ENCODE data around the gene SLC25A42. TPM values are rescaled to one million over a fixed set of nuclear protein-coding genes. Genes with fewer than 3 reads are reported as not detected.
"Not testable (repeated sequence)": the region's sequence is repeated elsewhere in the genome, so short reads cannot be mapped to it uniquely, and the experiment has no call there.

Gene SLC25A42, protein sequence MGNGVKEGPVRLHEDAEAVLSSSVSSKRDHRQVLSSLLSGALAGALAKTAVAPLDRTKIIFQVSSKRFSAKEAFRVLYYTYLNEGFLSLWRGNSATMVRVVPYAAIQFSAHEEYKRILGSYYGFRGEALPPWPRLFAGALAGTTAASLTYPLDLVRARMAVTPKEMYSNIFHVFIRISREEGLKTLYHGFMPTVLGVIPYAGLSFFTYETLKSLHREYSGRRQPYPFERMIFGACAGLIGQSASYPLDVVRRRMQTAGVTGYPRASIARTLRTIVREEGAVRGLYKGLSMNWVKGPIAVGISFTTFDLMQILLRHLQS
- 10 to 100 TPM in 6 of 12 donors, 1 to 10 TPM in 5, not detected in 1; 7.2 to 20.2 (median 10.2) TPM for polyA plus RNA-seq (ENCODE audit: insufficient read length in 12 of 12)
- long read RNA-seq, donor 1: 0 reads
- long read RNA-seq, donor 2, partial matches to known transcripts: 0 of 6 reads
- long read RNA-seq, donor 2, other reads (novel, unspliced or antisense): 5 of 6 reads
- long read RNA-seq, donor 3, partial matches to known transcripts: 24 of 24 reads
- long read RNA-seq, donor 3, other reads (novel, unspliced or antisense): 0 of 24 reads
- long read RNA-seq, donor 4: 0 reads
- long read RNA-seq, donor 5, partial matches to known transcripts: 0 of 2 reads
- long read RNA-seq, donor 5, other reads (novel, unspliced or antisense): 0 of 2 reads
- long read RNA-seq, donor 6, partial matches to known transcripts: 0 of 2 reads
- long read RNA-seq, donor 6, other reads (novel, unspliced or antisense): 0 of 2 reads
- long read RNA-seq, donor 7: 0 reads
- long read RNA-seq, donor 8, partial matches to known transcripts: 0 of 3 reads
- long read RNA-seq, donor 8, other reads (novel, unspliced or antisense): 0 of 3 reads
- long read RNA-seq, donor 9, partial matches to known transcripts: 23 of 26 reads
- long read RNA-seq, donor 9, other reads (novel, unspliced or antisense): 0 of 26 reads
- long read RNA-seq, donor 10, partial matches to known transcripts: 0 of 2 reads
- long read RNA-seq, donor 10, other reads (novel, unspliced or antisense): 0 of 2 reads
- long read RNA-seq, donor 11, partial matches to known transcripts: 0 of 1 reads
- long read RNA-seq, donor 11, other reads (novel, unspliced or antisense): 0 of 1 reads

DNA sequence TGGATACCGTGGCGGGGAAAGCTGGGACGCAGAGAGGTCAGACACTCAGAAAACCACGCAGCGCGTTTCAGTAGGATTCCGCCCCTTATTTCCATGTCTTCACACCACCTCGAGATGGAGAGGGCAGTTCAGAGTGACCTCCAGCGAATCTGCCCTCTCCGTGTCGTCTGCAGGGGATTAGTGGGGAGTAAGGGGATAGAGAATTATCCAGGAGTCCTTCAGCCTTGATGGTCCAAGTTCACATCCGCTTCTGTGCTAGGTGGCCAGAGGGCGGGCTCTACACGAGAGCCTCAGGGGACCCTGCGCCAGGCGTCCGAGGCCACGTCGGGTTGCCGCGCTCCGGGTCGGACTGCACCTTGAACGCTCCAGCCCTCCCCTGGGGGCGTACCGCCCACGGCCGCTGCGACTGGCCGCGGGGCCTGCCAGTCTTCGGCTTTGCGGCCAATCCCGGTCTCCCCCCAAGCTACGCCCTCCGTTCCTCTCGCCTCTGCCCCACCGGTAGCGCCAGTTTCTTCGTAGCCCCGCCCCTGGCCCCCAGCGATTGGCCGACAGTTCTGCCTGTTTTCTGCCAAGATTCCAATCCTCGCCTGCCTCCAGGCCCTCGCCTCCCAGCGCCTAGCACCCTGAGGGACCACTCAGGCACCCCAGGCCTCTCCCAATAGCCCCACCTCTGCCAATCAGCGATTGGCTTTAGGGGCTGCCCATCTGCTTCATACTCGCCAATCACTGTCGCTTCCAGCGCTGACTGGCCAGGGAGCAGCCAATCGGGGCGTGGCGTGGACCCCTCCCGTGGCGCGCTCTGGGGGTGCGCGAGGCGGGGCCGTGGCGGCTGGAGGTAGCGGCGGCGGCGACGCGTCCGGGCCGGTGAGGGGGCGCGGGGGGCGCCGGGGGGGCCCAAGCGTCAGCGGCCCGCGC lies at the start of gene SLC25A42:
SLC25A42 (plus strand) TSS at position 812 of the 915 bp plus-strand sequence. CDS start 32,131 bp downstream, outside the sequence.
- peak; percentile 100 for DNase-seq

DNA sequence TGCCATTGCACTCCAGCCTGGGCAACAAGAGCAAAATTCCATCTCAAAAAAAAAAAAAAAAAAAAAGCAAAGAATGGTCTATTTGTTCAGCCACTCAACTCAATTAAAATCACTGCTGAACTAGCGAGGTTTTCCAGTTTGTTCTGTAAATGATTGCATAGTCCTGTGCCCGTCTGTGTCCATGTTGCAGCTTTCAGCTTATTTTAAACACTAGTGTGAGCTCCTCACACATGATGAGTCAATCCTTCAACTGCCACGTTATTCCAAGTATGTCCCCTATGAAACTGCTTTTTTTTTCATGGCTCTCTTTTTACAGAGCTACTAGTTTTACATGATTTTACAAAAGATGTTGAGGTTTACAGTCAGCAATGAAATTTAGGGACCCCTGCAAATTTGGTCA lies 42.7 kb upstream of the SLC25A42 start:
- no peak for DNase-seq

DNA sequence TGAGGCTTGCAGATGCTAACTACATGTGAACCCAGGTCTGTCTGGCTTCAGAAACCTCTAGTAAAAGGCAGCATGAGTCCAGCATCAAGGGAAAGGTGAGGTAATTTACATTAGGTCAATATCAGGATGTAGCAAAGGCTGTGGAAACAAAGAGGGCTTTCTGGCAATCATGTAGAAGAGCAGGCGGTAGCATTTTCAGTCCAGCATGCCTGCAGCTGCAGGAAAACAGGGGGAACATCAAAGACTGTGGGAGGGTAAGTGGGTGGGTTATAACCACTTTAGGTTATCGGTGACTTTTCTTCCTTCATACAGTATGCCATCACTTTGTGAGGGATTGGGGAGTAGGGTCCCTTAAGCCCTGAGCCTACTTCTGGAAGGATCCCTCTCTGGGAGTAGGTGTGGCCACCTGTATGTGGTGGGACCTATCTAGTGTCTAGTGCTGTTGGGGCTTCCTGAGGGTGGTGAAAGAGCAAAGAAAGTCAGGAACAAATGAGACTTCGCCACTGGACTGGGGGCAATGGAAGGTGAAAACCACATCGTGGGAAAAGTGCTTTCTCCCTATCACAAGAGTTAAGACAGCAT lies 41.3 kb upstream of the SLC25A42 start:
- no peak for DNase-seq

DNA sequence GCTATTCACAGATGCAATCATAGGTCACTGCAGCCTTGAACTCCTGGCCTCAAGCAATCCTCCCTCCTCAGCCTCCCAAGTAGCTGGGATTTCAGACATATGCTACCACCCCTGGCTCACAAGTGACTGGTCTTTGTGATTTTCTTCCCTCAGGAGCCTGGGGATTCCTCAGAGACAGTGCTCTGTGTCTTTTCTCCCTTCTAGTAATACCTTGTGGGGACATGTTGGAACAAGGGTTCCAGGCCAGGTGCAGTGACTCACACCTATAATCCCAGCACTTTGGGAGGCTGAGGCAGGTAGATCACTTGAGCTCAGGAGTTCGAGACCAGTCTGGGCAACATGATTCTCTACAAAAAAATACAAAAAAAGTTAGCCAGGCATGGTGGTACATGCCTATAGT lies 40.4 kb upstream of the SLC25A42 start:
- not testable (repeated sequence) for DNase-seq

DNA sequence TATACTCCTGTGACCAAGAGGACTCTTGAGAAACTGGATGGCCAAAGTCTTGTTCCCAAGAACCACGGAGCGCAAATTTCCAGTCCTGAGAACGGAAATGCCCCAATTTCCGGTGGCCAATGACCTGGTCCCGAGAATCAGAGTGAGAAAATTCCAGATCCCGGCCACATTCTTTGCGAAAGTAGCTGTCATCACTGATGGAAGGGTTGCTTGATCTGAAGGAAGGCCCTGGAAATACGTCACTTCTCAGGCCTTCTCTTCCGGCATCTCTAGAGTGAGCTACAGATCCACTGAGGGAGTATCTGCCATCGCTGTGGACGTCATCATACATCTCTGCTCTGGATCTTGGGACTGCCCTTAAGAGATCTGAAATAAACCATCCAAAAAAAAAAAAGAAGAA lies 37.9 kb upstream of the SLC25A42 start:
- DNase-seq: no peak

DNA sequence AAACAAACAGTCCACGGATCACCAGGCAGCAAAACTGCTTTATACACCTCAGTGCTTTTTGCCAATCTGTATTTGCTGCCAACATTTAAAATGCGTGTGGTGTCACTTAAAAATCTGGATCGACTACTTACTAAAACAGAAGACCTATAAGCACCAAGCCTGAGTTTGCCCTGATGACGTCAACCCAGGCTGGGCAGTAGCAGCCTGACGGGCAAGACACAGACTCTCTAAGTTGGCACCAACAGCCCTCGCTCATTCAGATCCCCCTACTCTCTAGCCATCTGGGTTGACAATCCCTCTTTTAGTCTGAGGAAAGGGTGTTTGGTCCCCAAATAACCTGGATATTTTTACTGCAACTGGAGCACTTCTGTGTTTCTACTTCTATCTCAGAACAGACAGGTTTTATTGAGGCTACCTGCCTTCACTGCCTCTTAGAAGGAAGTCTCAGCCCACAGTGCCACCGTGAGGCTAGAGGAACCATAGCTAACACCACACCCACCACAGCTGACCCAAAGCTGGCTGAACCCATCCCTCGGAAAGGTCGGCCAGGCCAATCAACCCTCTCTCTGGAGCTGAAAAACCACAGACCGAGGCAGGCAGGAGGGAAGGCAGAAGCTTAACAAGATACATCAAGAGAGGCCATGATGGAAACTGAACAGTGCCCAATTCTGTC lies 37.4 kb upstream of the SLC25A42 start:
- DNase-seq: no peak

DNA sequence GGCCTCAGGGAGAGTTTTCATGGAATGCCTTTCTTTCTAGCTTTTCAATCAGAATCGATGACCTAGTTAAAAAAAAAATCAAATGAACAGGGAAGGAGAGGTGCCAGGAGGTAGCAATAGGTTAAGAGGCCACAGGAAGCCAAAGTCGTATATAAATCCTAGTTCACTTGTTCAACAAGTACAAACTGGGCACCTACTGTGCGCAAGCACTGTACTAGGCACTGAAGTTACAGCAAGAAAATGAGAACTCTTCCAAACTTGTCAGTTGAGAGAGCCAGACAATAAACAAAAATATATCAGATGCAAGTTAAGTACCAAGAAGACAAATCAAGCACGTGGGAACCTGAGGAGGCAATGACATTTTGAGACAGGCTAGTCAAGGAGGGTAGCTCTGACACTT lies 36.6 kb upstream of the SLC25A42 start:
- no peak for DNase-seq

DNA sequence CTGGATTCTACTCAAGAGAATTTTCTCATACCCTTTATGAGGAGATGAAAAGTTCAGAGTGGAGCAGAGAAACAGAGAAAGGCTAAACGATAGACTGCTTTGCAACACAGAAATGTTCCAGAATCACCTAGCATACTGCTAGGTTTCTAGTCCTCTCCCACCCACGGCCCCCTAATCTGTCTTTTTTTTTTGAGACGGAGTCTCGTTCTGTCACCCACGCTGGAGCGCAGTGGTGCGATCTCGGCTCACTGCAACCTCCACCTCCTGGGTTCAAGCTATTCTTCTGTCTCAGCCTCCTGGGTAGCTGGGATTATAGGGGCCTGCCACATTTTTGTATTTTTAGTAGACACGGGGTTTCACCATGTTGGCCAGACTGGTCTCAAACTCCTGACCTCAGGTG lies 35.3 kb upstream of the SLC25A42 start:
- no peak for DNase-seq

DNA sequence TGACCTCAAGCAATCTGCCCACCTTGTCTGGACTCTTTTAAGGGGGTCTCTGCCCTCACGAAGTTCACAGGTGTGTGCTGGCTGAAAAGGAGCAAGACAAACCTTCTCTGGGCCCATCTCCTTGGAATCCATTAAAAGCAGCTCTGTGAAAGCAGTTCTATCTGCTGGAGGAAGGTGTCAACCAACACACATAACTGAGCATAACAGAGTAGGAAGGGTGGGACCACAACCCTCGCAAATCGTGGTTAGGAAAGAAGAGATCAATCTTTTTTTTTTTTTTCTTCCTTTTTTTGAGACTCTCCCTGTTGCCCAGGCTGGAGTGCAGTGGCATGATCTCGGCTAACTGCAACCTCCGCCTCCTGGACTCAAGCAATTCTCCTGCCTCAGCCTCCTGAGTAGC lies 31.9 kb upstream of the SLC25A42 start:
- DNase-seq: no peak

DNA sequence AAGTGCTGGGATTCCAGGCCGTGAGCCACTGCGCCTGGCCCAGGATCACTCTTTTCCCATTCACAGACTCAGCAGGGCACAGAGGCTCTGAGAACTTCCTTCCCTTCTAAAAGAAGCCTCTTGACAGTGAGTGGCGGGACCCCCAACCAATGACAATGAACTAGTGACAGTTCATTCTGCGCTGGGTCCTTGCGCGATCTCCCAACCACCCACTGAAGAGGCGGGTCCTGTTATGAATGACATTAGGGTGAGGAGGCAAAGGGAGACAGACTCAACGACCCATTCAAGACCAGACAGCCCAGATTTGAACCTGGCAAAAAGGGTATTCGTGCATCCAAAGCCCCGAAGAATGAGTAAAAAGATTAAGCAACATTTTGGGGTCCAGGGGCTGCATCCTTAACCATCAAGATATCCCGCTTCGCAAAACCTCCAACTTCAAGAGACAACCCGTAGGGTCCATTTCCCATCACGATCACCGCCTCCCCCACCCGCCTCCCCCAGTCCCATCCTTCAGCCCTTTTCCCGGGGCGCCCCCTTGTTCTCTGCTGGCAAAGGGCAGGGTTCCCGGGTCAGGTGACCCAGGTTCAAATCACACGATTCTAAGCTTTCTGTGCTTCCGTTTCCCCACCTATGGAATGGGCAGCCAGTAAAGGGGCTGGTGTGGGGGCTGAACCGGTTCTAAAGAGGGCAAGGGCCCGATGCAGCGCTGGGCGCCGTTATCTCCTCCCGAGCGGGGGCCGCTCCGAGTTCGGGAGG lies 31.2 kb upstream of the SLC25A42 start:
- DNase-seq: peak; percentile 80

DNA sequence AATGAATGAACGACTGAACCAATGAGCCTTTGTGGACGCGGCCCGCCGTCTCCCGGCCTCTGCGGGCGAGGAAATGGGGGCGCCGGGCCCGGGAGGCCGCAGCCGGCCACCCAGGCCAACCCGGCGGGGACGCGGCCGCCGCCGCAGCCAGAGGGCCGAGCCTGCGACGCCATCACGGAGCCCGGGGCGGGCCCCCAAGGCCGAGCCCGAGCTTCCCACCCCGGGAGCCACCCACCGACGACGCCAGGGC lies 30.7 kb upstream of the SLC25A42 start:
- no peak for DNase-seq

DNA sequence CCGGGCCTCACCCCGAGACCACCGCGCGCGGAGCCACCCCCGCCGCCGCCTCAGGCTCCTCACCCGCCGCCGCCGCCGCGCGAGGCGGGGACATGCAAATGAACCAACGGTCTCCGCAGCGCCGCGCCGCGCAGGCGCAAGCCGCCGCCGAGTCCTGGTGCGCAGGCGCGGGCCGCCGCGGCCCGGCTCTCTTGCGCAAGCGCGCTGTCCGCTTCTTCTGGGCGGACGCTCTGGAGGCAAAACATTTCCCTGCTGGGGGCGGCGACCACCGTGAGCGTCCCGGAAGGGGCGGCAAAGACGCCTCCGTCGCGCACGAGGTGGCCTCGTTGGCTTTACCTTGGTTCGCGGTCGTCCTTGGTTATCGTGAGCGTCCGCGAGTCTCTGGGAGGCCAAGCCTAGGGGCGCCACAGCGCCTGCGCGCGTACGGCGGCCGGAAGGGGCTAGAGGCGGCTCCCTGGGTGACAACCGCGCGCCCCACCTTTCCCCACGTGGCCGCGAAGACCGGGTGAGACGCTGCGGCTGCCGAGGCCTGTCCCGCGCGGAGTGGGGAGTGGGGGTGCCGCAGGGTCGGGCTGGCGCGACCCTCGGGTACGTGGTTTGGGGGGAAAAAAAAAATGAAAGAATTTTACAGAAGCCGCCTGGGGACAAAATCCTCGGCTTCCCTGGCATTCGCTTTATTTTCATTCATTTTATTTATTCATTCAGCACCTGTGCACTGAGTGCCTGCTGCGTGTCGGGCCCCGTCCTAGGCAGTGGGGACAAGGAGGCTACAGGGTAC lies 30.2 kb upstream of the SLC25A42 start, which contains the start of the genes ARMC6 and SUGP2:
ARMC6 (plus strand) TSS at position 178 of the 778 bp plus-strand sequence. CDS start 607 bp downstream, outside the sequence.
SUGP2 (minus strand) TSS at position 92 of the 778 bp plus-strand sequence. CDS start 2,446 bp downstream, outside the sequence.
- DNase-seq: peak; percentile 88

DNA sequence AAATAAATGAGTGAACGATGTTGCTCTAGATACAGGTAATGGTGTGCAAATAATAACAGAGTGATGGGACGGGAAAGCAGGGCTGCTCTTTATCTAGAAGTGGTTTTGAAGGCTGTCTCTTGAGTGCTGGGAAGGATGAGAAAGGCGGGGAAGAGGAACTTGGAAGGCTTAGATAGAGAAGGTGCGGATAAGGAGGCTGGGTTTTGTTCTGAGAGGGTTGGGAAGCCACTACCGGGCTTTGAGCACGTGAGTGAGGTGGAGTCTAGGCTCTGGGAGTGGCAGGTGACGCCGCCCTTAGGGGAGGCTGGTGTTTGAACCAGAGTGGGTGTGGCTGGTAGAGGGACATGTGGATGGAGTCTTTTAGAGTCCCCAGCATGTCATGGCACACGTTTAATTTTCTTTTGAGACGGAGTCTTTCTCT lies 29.6 kb upstream of the SLC25A42 start:
- peak; percentile 15 for DNase-seq

DNA sequence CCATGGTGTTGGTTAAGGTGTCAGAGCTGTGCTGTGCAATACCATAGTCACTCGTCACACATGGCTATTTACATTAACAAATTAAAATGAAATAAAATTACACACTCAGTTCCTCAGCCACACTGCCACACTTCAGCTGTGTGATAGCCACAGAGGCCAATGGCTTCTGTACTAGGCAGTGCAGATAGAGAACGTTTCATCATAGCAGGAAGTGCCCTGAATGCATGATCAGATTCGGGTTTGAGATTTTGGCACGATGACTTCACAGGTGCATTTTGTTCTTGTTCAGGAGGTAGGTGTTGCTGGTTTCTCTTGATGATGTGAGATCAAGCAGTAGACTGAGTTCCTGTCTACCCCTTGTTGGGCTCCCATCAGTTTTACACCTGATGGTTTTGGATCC lies 23.9 kb upstream of the SLC25A42 start:
- DNase-seq: no peak

DNA sequence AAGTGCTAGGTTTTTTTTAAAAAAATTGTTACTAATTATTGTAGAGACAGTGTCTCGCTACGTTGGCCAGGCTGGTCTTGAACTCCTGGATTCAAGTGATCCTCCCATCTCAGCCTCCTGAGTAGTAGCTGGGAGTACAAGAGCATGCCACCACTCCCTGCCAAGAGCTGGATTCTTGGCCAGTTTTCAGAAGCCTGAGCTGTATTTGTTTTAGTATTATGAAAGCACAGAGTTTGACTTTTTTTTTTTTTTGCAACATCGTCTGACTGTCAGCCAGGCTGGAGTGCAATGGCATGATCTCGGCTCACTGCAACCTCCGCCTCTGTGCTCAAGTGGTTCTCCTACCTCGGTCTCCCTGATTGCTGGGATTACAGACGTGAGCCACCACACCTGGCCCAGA lies 23.4 kb upstream of the SLC25A42 start:
- no peak for DNase-seq

DNA sequence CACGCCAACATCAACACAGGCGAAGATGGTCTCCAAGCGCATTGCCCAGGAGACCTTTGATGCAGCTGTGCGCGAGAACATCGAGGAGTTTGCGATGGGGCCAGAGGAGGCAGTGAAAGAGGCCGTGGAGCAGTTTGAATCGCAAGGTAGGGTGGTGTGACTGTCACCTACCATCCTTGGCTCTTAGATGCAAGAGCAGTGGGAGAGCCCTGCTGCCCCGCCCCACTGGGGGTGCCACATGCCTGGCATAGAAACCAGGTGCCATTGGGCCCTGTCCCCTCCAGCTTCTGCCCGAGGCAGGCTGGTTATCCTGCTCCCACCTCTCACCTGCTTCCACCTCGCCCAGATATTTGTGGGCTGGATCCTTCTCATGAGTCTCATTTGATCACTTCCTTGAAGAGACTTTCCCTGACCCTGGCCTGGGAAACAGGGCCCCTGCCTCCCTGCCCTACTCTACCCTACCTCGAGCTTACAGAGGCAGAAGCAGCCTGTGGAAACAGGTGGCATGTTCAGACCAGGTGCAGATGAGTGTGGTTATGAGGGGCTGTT lies 21.0 kb upstream of the SLC25A42 start:
- DNase-seq: no peak

DNA sequence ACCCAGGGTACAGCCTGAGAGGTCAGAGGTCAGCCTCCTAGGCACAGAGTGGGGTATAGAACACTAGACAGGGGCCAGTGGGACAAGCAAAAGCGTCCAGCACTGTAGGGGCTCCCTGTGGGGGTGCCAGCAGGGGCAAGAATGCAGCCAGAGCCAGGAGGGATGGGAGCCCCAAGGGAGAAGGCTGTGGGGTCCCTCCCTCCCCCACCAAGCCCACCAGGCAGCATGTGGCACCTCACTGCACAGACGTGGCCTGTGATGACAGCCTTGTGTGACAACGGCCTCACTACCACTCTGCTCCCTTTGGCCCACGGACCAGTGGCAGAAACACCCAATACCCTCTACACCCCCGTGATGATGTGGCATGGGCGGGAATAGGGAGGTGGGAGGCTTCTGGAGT lies 20.3 kb upstream of the SLC25A42 start:
- no peak for DNase-seq

DNA sequence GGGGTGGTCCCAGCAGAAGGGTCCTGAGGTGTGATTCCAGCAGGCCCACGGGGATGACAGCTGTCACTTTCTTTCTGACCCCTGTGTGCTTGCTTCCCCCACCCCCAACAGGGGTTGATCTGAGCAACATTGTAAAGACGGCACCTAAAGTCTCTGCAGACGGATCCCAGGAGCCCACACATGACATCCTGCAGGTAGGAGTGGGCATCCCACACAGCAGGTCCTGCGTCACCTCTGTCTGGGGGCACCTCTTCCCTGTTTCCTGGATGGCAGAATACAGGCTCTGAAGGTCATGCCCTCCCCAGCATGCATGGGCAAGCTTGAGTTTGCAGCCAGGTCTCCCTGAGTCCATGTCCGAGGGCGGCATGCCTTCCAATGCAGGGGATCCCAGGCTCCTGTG lies 19.9 kb upstream of the SLC25A42 start:
- no peak for DNase-seq
